Astrocyte (in vitro differentiated cells and primary cell): ENCODE data around the gene PDE8A. TPM values are rescaled to one million over a fixed set of nuclear protein-coding genes. Genes with fewer than 3 reads are reported as not detected.

Experiments
- DNase-seq: peaks from one replicate; pipeline ENCODE4 v3.0.0-alpha.2; 2010; ENCODE audit warnings: low read depth
- FAIRE-seq: peaks from 2 replicates; lab custom pipeline; 2011; peaks lifted over from hg19 to GRCh38; lab: Jason Lieb, UNC
- H2AFZ ChIP-seq: 2 replicates; pipeline ENCODE4 v1.6.0; 2012; ENCODE audit warnings: low read depth, low read length, inconsistent platforms
- H3K27ac ChIP-seq: 2 replicates; pipeline ENCODE4 v1.5.1; 2011; ENCODE audit warnings: low read depth, low read length, inconsistent platforms
- H3K27me3 ChIP-seq: 2 replicates; pipeline ENCODE4 v1.6.0; 2011; ENCODE audit warnings: low read length, inconsistent platforms; ENCODE audit not compliant: insufficient read depth
- H3K36me3 ChIP-seq: 2 replicates; pipeline ENCODE4 v1.5.1; 2011; ENCODE audit warnings: low read length, inconsistent platforms; ENCODE audit not compliant: insufficient read depth
- H3K4me1 ChIP-seq: 2 replicates; pipeline ENCODE4 v1.5.1; 2011; ENCODE audit warnings: low read length, inconsistent platforms; ENCODE audit not compliant: insufficient read depth
- H3K4me2 ChIP-seq: 2 replicates; pipeline ENCODE4 v1.6.0; 2012; ENCODE audit warnings: low read length, inconsistent platforms
- H3K4me3 ChIP-seq: 2 replicates; pipeline ENCODE4 v1.5.1; 2011; ENCODE audit warnings: low read depth, mild to moderate bottlenecking, low read length, inconsistent platforms; ENCODE audit not compliant: insufficient read depth
- H3K79me2 ChIP-seq: 2 replicates; pipeline ENCODE4 v1.6.0; 2012; ENCODE audit warnings: mild to moderate bottlenecking, low read length, inconsistent platforms; ENCODE audit not compliant: insufficient read depth
- H3K9ac ChIP-seq: 2 replicates; pipeline ENCODE4 v1.6.0; 2012; ENCODE audit warnings: mild to moderate bottlenecking, low read length, inconsistent platforms
- H3K9me3 ChIP-seq: 2 replicates; pipeline ENCODE4 v1.5.1; 2012; ENCODE audit warnings: low read depth, mild to moderate bottlenecking, low read length, inconsistent platforms; ENCODE audit not compliant: insufficient read depth
- H4K20me1 ChIP-seq: 2 replicates; pipeline ENCODE4 v1.6.0; 2012; ENCODE audit warnings: low read length, inconsistent platforms; ENCODE audit not compliant: insufficient read depth
- H3K27ac Mint-ChIP-seq: one replicate; pipeline ENCODE4 v1.8.0; 2021; ENCODE audit warnings: mild to moderate bottlenecking, mixed read lengths; ENCODE audit not compliant: unreplicated experiment
- H3K27me3 Mint-ChIP-seq: one replicate; pipeline ENCODE4 v1.8.0; 2021; ENCODE audit warnings: low read depth, mixed read lengths; ENCODE audit not compliant: unreplicated experiment
- H3K36me3 Mint-ChIP-seq: one replicate; pipeline ENCODE4 v1.8.0; 2021; ENCODE audit warnings: low read depth, mixed read lengths; ENCODE audit not compliant: unreplicated experiment
- H3K4me1 Mint-ChIP-seq: one replicate; pipeline ENCODE4 v1.8.0; 2021; ENCODE audit warnings: low read depth, mixed read lengths; ENCODE audit not compliant: unreplicated experiment
- H3K4me3 Mint-ChIP-seq: one replicate; pipeline ENCODE4 v1.8.0; 2021; ENCODE audit warnings: mild to moderate bottlenecking, moderate library complexity, mixed read lengths; ENCODE audit not compliant: unreplicated experiment
- H3K9me3 Mint-ChIP-seq: one replicate; pipeline ENCODE4 v1.8.0; 2021; ENCODE audit warnings: mild to moderate bottlenecking, mixed read lengths; ENCODE audit not compliant: unreplicated experiment
- CTCF ChIP-seq: IDR thresholded peaks from 2 replicates; pipeline ENCODE4 v1.5.1; 2011; ENCODE audit warnings: low read depth, mild to moderate bottlenecking, inconsistent platforms, low read length, moderate library complexity; ENCODE audit not compliant: insufficient read depth
- EZH2 ChIP-seq: IDR thresholded peaks from 2 replicates; pipeline ENCODE4 v1.6.1; 2012; ENCODE audit warnings: mild to moderate bottlenecking, low read length, inconsistent platforms; ENCODE audit not compliant: insufficient read depth
- total RNA-seq: library from RNA; stranded (reverse); gene quantifications from 2 replicates; pipeline ENCODE4 v1.2.1, GENCODE V29; 2021

PDE8A gene
- total RNA-seq, 1 donor from 2014 or later, result 18.0 TPM

GRCh38 chr15:84975871-84976351 lies 5.7 kb upstream of the PDE8A start:
- Histone ChIP-seq H3K79me2 (no peaks in the 10 kb centered on the region), H4K20me1 (no peaks in the 10 kb centered on the region), H3K9me3 (no peaks in the 10 kb centered on the region), H3K4me1 (peaks cover 17% of the 10 kb centered on the region), H3K27ac (no peak overlapping the region), H2AFZ (no peak overlapping the region), H3K9ac (no peak overlapping the region), H3K36me3 (no peaks in the 10 kb centered on the region), H3K4me3 (no peak overlapping the region), H3K27me3 (no peaks in the 10 kb centered on the region), H3K4me2 (no peak overlapping the region)
- H3K36me3 Mint-ChIP-seq, result no peaks in the 10 kb centered on the region
- FAIRE-seq (no peak), DNase-seq (no peak)
- no peaks in the 10 kb centered on the region for H3K4me1 Mint-ChIP-seq
- no peak overlapping the region for H3K4me3 Mint-ChIP-seq
- H3K9me3 Mint-ChIP-seq, result peaks cover 3% of the 10 kb centered on the region
- TF ChIP-seq EZH2 (no peak), CTCF (no peak)
- peaks cover 47% of the 10 kb centered on the region for H3K27me3 Mint-ChIP-seq
- H3K27ac Mint-ChIP-seq, result no peak overlapping the region

- H2AFZ ChIP-seq, result no peak overlapping the region
- no peak overlapping the region for H3K4me2 ChIP-seq
- Mint-ChIP-seq H3K4me3 (no peak overlapping the region), H3K27me3 (peaks cover 39% of the 10 kb centered on the region), H3K36me3 (no peaks in the 10 kb centered on the region), H3K27ac (no peak overlapping the region), H3K4me1 (no peaks in the 10 kb centered on the region), H3K9me3 (peaks cover 3% of the 10 kb centered on the region)
- no peaks in the 10 kb centered on the region for H3K79me2 ChIP-seq
- H3K4me1 ChIP-seq, result peaks cover 17% of the 10 kb centered on the region
- no peak for FAIRE-seq
- no peak overlapping the region for H3K27ac ChIP-seq
- H3K27me3 ChIP-seq, result no peaks in the 10 kb centered on the region
- no peak for DNase-seq
- H3K9ac ChIP-seq, result no peak overlapping the region
- TF ChIP-seq EZH2 (no peak), CTCF (no peak)
- no peaks in the 10 kb centered on the region for H3K36me3 ChIP-seq
- H4K20me1 ChIP-seq, result no peaks in the 10 kb centered on the region
- no peaks in the 10 kb centered on the region for H3K9me3 ChIP-seq
- H3K4me3 ChIP-seq, result no peak overlapping the region
These were observed 4.8 kb upstream of the PDE8A start for GRCh38 chr15:84976746-84977345.

GRCh38 chr15:84979651-84980050 lies 2.0 kb upstream of the PDE8A start:
- Histone ChIP-seq H3K79me2 (peaks cover 27% of the 10 kb centered on the region), H3K4me2 (peak overlapping the region; percentile 86), H3K4me1 (peaks cover 11% of the 10 kb centered on the region), H3K9me3 (no peaks in the 10 kb centered on the region), H2AFZ (no peak overlapping the region), H3K9ac (no peak overlapping the region), H4K20me1 (peaks cover 21% of the 10 kb centered on the region), H3K36me3 (no peaks in the 10 kb centered on the region), H3K27ac (no peak overlapping the region), H3K4me3 (no peak overlapping the region), H3K27me3 (no peaks in the 10 kb centered on the region)
- TF ChIP-seq CTCF (no peak), EZH2 (no peak)
- no peak for DNase-seq
- H3K27me3 Mint-ChIP-seq, result peaks cover 24% of the 10 kb centered on the region
- peak overlapping the region; percentile 91 for H3K4me3 Mint-ChIP-seq
- no peaks in the 10 kb centered on the region for H3K9me3 Mint-ChIP-seq
- H3K4me1 Mint-ChIP-seq, result peaks cover 3% of the 10 kb centered on the region
- no peaks in the 10 kb centered on the region for H3K36me3 Mint-ChIP-seq
- H3K27ac Mint-ChIP-seq, result no peak overlapping the region
- no peak for FAIRE-seq
